Uterus (tissue), 4 donors: Measurements from ENCODE around the gene RIN2. TPM values are rescaled to one million over a fixed set of nuclear protein-coding genes. Genes with fewer than 3 reads are reported as not detected.
"Not testable (repeated sequence)": the region's sequence is repeated elsewhere in the genome, so short reads cannot be mapped to it uniquely, and the experiment has no call there.

Experiments used
- DNase-seq, 2 donors: peaks; one replicate each; pipeline ENCODE4 v3.0.0-alpha.2; 2019 to 2020
- H3K27ac ChIP-seq, 2 donors: fragments of 200-600 bp; sonication (generic); 1 replicate in 1 of 2; 2 replicates in 1 of 2; pipeline ENCODE4 v1.5.1; 2016 to 2018
- H3K27me3 ChIP-seq, 2 donors: fragments of 200-600 bp; sonication (generic); one replicate each; pipeline ENCODE4 v1.5.1; 2018 to 2019; ENCODE audit warnings: control low read depth in 1 of 2
- H3K36me3 ChIP-seq, 2 donors: fragments of 200-600 bp; sonication (generic); one replicate each; pipeline ENCODE4 v1.5.1; 2019; ENCODE audit warnings: control low read depth in 1 of 2
- H3K4me1 ChIP-seq, 2 donors: fragments of 200-600 bp; sonication (generic); one replicate each; pipeline ENCODE4 v1.5.1; 2018 to 2019; ENCODE audit warnings: control low read depth in 1 of 2
- H3K4me3 ChIP-seq, 2 donors: fragments of 200-600 bp; sonication (generic); 1 replicate in 1 of 2; 2 replicates in 1 of 2; pipeline ENCODE4 v1.5.1; 2018 to 2019; ENCODE audit warnings: mild to moderate bottlenecking in 1 of 2
- H3K9me3 ChIP-seq, 2 donors: fragments of 200-600 bp; sonication (generic); one replicate each; pipeline ENCODE4 v1.5.1; 2019; ENCODE audit warnings: control low read depth in 1 of 2
- POLR2A ChIP-seq, 2 donors: fragments of 450-650 bp; IDR thresholded peaks; one replicate each; pipeline ENCODE4 v1.6.1; 2016; ENCODE audit warnings: antibody characterized with exemption in 2 of 2, mild to moderate bottlenecking in 1 of 2, moderate library complexity in 1 of 2
- intact Hi-C: fragments of 100-400 bp; cut with DNase I; formaldehyde crosslinking; loops from one replicate; pipeline ENCODE4 v1.15.1; 2023; ENCODE audit warnings: low total_unique reads
- total RNA-seq, 4 donors: library from RNA; depleted of rRNA in 3 of 4; stranded (reverse); fragments of >200 nt in 3 of 4; gene quantifications; one replicate each; pipeline versions ENCODE4 v1.1.0 to v1.2.4, GENCODE V29; 2014 to 2023
- TF ChIP-seq, protein P1 (sequence below), 4 experiments: fragments of 200-600 bp in 2 of 4; fragments of 450-650 bp in 2 of 4; sonication (generic) in 2 of 4; IDR thresholded peaks; one replicate each; pipeline ENCODE4 v1.5.1; 2016 to 2019; ENCODE audit warnings: antibody characterized with exemption in 4 of 4, mild to moderate bottlenecking in 2 of 4, moderate library complexity in 1 of 4
- donor health status: DM: yes; HTN: yes; CAD: no.

The RIN2 gene
- total RNA-seq, 4 donors from 2014 or later, result 29.7 to 77.5 (median 59.6) TPM

DNA sequence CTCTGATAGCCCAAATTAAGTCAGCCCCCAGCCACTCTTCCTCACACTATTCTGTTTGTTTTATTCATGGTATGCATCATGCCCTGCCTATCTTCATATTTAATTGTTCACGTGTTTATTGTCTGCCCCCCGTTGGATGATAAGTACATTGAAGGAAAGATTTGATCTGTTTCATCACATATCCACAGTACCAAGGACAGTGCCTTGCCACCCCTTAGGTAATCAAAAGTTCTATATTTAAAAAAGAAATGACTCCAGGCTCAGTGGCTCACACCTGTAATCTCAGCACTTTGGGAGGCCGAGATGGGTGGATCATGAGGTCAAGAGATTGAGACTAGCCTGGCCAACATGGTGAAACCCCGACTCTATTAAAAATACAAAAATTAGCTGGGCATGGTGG, 10.2 kb upstream of the RIN2 start:
- TF ChIP-seq, protein P1, sequence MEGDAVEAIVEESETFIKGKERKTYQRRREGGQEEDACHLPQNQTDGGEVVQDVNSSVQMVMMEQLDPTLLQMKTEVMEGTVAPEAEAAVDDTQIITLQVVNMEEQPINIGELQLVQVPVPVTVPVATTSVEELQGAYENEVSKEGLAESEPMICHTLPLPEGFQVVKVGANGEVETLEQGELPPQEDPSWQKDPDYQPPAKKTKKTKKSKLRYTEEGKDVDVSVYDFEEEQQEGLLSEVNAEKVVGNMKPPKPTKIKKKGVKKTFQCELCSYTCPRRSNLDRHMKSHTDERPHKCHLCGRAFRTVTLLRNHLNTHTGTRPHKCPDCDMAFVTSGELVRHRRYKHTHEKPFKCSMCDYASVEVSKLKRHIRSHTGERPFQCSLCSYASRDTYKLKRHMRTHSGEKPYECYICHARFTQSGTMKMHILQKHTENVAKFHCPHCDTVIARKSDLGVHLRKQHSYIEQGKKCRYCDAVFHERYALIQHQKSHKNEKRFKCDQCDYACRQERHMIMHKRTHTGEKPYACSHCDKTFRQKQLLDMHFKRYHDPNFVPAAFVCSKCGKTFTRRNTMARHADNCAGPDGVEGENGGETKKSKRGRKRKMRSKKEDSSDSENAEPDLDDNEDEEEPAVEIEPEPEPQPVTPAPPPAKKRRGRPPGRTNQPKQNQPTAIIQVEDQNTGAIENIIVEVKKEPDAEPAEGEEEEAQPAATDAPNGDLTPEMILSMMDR (IDR thresholded peaks at IDR 0.05), result no peak
- no peak for TF ChIP-seq POLR2A (IDR thresholded peaks at IDR 0.05)
- Histone ChIP-seq H3K4me1 (no peaks in the 10 kb centered on the region), H3K27ac (no peak overlapping the region), H3K4me3 (no peak overlapping the region), H3K9me3 (no peaks in the 10 kb centered on the region), H3K27me3 (no peaks in the 10 kb centered on the region), H3K36me3 (no peaks in the 10 kb centered on the region)
- intact Hi-C loops, result no loop called here
- no peak for DNase-seq

- DNase-seq, result no peak
- Histone ChIP-seq H3K36me3 (no peaks in the 10 kb centered on the region), H3K4me1 (no peaks in the 10 kb centered on the region), H3K27me3 (no peaks in the 10 kb centered on the region), H3K27ac (no peak overlapping the region), H3K4me3 (no peak overlapping the region), H3K9me3 (no peaks in the 10 kb centered on the region)
- TF ChIP-seq, protein P1 (IDR thresholded peaks at IDR 0.05), result no peak
- TF ChIP-seq POLR2A (IDR thresholded peaks at IDR 0.05), result no peak
- intact Hi-C loops, result no loop called here
Measured at GRCh38 chr20:19748681-19749080, 9.4 kb upstream of the RIN2 start.

DNA sequence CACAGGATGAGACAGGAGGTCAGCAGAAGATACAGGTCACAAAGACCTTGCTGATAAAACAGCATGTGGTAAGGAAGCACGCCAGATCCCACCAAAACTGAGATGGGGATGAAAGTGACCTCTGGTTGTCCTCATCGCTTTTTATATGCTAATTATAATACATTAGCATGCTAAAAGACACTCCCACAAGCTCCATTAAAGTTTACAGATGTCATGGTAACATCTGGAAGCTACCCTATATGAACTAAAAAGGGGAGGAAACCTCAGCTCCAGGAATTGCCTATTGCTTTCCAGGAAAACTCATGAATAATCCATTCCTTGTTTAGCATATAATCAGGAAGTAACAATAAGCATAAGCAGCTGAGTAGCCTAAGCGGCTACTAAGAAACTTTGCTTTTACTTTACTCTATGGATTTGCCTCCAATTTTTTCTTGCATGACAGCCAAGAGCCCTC, 8.4 kb upstream of the RIN2 start:
- DNase-seq, result no peak
- TF ChIP-seq POLR2A (IDR thresholded peaks at IDR 0.05), result no peak
- TF ChIP-seq, protein P1 (IDR thresholded peaks at IDR 0.05), result no peak
- Histone ChIP-seq H3K9me3 (no peaks in the 10 kb centered on the region), H3K27me3 (no peaks in the 10 kb centered on the region), H3K4me1 (no peaks in the 10 kb centered on the region), H3K36me3 (no peaks in the 10 kb centered on the region), H3K4me3 (no peak overlapping the region), H3K27ac (no peak overlapping the region)
- intact Hi-C loops, result no loop called here

DNA sequence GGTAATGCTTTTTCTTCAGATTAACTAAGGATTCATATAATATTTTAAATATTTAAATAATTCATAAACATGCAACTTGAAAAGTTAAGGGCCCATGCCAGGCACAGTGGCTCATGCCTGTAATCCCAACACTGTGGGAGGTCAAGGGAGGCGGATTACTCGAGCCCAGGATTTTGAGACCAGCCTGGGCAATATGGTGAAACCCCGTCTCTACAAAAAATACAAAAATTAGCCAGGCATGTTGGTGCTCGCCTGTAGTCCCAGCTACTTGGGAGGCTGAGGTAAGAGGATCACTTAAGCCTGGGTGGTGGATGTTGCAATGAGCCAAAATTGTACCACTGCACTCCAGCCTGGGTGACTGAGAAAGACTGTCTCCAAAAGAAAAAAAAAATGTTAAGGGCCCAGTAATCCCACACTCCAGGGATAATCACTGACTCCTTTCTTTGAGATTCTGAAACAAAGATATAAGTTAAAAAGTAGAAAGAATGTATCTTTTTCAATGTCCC, 7.9 kb upstream of the RIN2 start:
- no peaks in the 10 kb centered on the region for H3K4me1 ChIP-seq
- intact Hi-C loops, result no loop called here
- no peaks in the 10 kb centered on the region for H3K27me3 ChIP-seq
- no peak overlapping the region for H3K27ac ChIP-seq
- H3K4me3 ChIP-seq, result no peak overlapping the region
- no peaks in the 10 kb centered on the region for H3K36me3 ChIP-seq
- TF ChIP-seq, protein P1 (IDR thresholded peaks at IDR 0.05), result no peak
- TF ChIP-seq POLR2A (IDR thresholded peaks at IDR 0.05), result no peak
- DNase-seq, result no peak
- no peaks in the 10 kb centered on the region for H3K9me3 ChIP-seq

DNA sequence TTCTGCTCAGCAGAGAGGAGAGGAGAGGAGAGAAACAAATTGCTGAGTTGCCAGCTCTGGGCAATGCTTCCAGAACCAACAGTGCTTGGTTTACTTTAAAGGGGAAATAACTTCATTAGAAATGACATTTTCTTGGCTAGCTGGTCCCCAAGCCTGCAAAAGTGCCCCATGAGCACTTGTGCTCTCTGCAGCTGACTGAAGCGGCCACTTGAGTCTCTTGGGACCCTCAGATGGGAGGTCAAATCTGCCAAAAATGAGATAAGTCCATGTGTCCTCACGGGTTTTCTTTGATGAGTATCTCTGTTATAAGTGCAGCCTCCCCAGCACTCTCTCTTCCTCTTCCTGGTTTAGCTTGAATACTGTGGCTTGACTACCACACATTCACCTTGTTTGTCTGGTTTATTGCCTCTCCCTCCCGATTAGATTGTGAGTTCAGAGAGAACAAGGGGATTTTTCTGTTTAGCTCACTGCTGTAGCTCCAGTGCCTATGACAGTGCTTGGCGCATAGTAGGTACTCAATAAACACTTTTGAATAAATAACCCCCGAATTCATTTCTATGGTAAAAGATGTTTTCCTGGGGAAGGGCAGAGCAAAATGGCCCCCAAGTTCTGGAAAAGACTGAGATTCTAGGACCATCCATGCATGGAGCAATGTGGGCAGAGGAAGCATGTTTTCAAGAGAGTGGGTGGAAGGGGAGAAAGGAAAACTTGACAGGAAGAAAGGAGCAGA, 7.0 kb upstream of the RIN2 start:
- intact Hi-C loops, result no loop called here
- TF ChIP-seq, protein P1 (IDR thresholded peaks at IDR 0.05), result no peak
- no peak for TF ChIP-seq POLR2A (IDR thresholded peaks at IDR 0.05)
- H3K4me3 ChIP-seq, result no peak overlapping the region
- no peak for DNase-seq
- H3K27ac ChIP-seq, result no peak overlapping the region
- H3K27me3 ChIP-seq, result no peaks in the 10 kb centered on the region
- no peaks in the 10 kb centered on the region for H3K9me3 ChIP-seq
- H3K36me3 ChIP-seq, result no peaks in the 10 kb centered on the region
- no peaks in the 10 kb centered on the region for H3K4me1 ChIP-seq

DNA sequence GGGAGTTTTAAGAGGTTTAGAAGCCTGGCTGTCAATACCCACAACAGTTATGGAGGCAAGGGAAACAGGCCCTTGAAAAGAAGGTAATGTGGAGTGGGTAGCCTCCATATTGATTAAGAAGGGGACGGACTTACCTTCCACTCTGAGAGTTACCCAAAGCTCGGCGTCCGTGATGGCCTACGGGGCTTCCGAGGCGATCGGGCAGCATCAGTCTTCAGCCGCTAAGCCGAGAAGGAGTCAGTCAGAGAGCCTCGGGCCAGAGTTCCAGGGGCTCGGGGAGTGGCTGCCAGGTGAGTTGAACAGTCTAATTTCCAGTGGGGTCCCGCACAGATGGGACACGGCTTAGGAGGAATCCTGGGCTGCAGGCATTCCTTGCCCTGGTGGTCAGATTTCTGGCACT, 3.9 kb upstream of the RIN2 start:
- H3K27ac ChIP-seq, H3K27me3 ChIP-seq, intact Hi-C loops, H3K4me1 ChIP-seq, H3K4me3 ChIP-seq, H3K36me3 ChIP-seq, H3K9me3 ChIP-seq, DNase-seq: not testable (repeated sequence)
